Measurements from ENCODE around the gene TCOF1.
A peak's percentile ranks its signal among the peaks of the same experiment; 100 is the strongest.

The TCOF1 gene

GRCh38 chr5:150357326-150358260, at the start of gene TCOF1:
Gene TCOF1 (plus strand): TSS chr5:150357697. CDS start chr5:150357747, 50 bp downstream.
- peak; percentile 75 to 90 for DNase-seq

DNA sequence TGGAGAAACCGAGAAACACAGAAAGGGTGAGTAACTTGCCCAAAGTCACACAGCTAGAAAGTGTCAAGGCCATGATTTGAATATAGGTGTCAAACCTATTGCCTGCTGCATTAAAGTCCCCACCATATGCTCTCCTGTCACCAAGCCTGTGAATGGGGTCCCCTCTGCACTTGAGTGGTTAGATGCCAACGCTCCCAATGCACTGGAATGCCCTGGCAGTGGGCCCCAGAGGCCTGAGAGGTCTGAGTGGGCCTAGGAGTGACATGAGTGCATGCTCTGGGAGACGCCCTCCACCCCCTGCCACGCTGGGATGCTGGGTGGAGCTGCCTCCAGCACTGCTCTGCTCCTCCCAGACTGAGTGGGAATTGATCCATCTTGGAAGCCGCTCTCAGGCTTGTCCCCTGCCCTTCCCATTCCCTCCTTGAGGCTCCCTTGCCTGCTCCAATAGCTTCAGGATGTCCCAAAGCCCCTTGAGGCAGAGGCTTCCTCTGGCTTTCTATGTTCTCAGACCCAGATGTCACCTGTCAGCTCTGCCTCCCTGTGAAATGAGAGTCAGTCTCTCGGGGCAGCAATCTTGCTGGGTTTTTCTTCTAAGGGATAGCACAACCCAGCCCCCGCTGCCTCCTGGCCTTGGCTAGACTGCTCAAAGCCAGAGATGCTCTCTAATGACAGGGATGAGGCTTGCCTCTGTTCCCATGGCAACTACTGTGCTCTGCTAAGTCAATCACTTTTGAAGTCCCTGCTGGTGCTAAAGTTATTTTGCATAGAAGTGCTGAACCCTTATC, 48.2 kb upstream of the TCOF1 start:
- DNase-seq, result no peak

DNA sequence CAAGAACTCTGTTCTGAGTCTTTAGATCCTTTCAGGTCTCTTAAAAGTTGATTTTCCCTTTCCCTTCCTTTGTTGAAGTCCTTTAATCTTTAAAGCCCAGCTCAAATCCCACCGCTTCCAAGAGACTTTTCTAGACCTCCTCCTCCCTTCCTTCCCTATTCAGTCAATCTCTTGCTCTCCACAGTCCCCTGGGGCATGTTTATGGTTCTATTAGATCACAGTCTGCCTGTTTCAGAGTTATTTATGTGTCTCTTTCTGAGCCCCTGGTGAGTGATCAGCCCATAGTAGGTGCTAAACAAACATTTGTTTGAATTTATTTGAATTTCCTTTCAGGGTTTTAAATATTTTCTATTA, 47.6 kb upstream of the TCOF1 start:
- DNase-seq, result no peak

GRCh38 chr5:150310246-150310645, 47.3 kb upstream of the TCOF1 start:
- no peak for DNase-seq

DNA sequence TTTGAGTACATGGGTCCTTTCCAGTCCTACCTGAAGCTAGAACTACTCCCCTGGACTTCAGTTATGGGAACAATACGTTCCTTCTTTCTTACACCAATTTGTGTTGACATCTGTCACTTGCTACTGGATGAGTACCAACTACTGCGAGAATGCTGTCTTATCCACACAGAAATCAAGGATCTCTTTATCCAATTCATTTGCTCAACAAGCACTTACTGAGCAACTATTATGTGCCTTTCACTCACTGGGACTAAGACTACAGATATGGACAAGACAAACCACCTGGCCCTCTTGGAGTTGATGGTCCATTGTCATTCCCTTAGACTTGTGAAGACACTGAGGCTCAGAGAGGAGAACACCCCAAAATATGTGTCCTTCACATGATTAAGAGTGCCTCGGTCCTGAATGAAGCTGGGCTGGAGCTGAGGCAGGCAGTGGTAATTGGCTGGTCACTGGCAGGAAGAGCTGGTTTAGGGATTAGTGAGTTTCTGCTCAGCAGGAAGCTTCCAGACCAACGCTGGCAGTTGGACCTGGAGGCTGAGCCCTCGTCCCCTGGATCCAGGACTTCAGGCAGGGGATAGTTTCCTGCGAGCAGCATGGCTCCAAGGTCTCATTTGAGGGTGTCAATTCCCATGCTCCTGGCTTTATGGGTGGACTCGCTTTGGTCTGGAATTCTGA, 46.3 kb upstream of the TCOF1 start:
- DNase-seq, result no peak

GRCh38 chr5:150312518-150312917, 45.0 kb upstream of the TCOF1 start:
- no peak for DNase-seq

GRCh38 chr5:150313501-150313900, 44.0 kb upstream of the TCOF1 start:
- DNase-seq, result no peak

- DNase-seq, result no peak
Measured at GRCh38 chr5:150313921-150314716, 43.4 kb upstream of the TCOF1 start.

GRCh38 chr5:150315245-150315644, 42.3 kb upstream of the TCOF1 start:
- DNase-seq, result no peak

- no peak for DNase-seq
Measured at GRCh38 chr5:150316320-150316719, 41.2 kb upstream of the TCOF1 start.

DNA sequence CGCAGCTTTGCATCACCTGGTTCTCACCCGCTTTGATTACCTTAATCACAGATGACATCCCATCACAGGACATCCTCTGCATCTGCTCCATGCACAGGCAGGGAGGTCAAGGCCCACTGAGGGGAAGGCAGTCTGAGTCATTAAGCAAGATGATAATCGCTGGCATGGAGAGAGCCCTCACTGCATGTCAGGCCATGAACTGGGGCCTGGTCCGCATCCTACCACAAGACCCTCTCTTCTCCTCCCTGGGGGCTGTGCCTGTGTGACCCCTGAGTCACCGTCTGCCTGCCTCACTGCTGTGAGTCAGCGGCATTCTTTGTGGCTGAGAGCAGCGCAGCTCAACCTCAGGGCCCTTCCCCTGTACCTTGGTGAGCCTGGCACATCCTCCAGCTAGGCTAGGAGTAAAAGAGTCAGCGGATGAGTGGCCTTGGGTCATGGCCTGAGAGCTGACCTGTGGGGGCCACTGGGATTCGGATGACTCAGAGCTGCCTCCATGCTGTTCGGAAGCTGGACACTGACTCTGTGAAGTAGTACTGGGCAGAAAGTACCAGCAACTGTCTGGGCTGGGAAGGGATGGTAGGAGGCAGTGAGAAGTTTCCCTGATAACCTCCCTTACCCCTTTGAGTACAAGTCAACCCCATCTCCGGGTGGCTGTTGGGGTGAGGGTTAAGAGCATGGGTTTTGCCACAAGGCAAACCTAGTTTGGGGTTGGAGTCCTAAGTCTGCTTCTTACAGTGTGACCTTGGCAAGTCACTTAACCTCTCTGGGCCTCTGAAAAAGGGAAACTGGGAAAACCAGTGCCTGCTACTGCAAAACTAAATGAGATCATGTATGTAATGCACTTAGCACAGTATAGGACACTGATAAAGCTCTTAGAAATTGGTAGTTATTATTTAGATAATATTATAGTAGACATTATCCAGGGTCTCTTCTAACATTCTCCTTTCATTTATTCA, 40.2 kb upstream of the TCOF1 start:
- DNase-seq, result no peak

DNA sequence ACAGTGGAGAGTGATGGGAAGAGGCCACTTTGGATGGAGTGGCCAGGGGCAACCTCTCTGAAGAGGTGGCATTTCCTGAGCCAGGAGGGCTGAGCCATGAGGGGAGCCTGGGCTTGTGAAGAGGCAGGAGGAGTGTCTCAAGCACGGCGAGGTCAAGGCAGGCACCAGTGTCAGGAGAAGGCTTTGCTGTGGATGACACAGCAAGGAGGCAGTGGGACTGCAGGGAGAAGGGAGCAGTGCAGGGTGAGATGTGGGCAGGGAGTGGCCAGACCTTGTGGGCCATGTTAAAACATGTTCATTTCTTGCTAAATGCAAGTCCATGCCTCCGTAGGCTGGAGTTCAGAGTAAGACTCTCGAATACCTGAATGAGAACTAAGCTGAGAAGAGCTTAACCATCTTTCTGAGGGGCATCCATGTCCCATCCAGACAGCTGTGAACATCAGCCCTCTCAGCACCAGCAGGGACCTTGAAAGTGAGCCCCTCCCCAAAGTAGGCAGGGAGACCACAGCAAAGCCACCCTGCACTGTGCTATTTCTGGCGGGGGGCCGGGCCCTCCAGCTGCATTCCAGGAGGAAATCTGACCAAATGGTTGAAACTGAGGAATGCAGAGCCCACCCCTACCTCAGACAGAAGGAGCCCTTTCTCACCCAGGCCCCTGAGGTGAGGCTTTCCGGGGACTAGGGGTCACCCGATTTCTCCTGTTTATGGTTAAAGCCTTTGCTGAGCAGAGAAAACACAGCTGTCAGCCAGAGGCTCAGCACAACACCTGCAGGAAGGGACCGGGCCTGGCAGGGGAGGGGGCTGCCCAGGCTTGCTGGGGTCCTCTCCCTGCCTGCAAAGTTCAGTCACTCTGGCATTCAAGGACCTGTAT, 38.6 kb upstream of the TCOF1 start:
- DNase-seq, result no peak

- DNase-seq, result no peak
Measured at GRCh38 chr5:150319484-150319790, 38.1 kb upstream of the TCOF1 start.

- DNase-seq, result no peak
Measured at GRCh38 chr5:150320044-150320613, 37.4 kb upstream of the TCOF1 start.

DNA sequence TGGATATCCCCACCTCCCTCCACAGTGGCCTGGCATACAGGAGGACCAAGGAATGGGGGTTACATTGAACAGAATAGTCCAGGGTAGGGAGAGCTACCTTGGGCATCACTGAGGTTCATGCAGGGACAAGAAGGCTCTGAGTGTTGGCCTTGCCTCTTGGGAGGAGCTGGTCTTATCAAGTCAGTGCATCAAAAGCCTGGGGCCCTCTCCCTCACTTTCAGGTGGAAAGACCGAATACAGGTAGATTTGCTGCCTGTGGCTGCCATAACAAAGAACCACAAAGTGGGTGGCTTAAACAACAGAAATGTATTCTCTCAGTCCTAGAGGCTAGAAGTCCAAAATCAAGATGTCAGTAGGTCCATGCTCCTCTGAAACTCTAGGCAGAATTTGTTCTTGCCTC, 36.3 kb upstream of the TCOF1 start:
- no peak for DNase-seq

GRCh38 chr5:150321784-150322183, 35.7 kb upstream of the TCOF1 start:
- DNase-seq, result no peak

DNA sequence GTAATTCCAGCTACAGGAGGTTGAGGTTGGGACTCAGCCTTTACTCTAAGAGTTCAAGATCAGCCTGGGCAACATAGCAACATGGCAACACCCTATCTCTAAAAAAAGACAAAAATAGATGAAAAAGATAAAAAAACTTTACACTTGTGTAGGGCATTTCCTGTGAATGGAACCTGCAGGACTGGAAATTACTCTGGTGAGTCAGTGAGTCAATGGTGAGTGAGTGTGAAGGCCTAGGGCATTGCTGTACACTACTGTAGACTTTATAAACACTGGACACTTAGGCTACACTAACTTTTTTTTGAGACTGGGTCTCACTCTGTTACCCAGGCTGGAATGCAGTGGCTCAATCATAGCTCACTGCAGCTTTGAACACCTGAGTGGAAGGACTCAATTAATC, 35.3 kb upstream of the TCOF1 start:
- no peak for DNase-seq

DNA sequence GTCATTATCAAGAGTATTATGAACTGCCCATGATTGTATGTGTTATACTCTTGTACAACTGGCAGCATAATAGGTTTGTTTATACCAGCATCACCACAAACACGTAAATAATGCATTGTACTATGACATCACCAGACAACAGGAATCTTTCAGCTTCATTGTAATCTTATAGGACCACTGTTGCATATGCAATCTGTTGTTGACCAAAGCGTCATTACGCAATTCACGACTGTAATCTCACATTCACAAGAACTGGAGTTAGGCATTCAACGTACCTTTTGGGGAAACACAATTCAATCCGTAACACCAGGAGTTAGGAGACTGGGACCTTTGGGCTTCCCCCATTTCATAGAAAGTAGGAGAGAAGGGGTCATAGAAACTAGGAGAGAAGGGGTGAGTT, 34.4 kb upstream of the TCOF1 start:
- DNase-seq, result no peak

- no peak for DNase-seq
Measured at GRCh38 chr5:150323819-150324218, 33.7 kb upstream of the TCOF1 start.

GRCh38 chr5:150325426-150325825, 32.1 kb upstream of the TCOF1 start:
- DNase-seq, result no peak

All from bone marrow (tissue), 2 donors.